Right ventricle myocardium inferior (tissue), 1 donor: ENCODE measurements around the gene AFF4. TPM values are rescaled to one million over a fixed set of nuclear protein-coding genes. Genes with fewer than 3 reads are reported as not detected.

Experiments
- ATAC-seq: fragments of 200-7000 bp; cut with Tn5 transposase; one replicate; pipeline ENCODE4 v1.9.1; 2020; ENCODE audit warnings: mild to moderate bottlenecking, moderate library complexity
- DNase-seq: peaks from one replicate; pipeline ENCODE4 v3.0.0; 2021; ENCODE audit errors: missing footprints
- intact Hi-C: fragments of 100-400 bp; cut with DNase I; formaldehyde crosslinking; loops from one replicate; pipeline ENCODE4 v1.11.0; 2022
- total RNA-seq: library from RNA; stranded (reverse); fragmentation: NEBNext Ultra II Directional; extraction: Animal tissue kit (Norgen Biotek cat#: 25700); gene quantifications from one replicate; pipeline ENCODE4 v1.2.1, GENCODE V29; 2021
- donor health status: DM: no; HTN: yes; CAD: no; lungs with severe emphysema.

The AFF4 gene
- total RNA-seq, 1 donor from 2014 or later, result 29.2 TPM

- ATAC-seq (no peak), DNase-seq (no peak)
- intact Hi-C loops, result no loop called here
Observed at GRCh38 chr5:132898094-132898493, 65.3 kb downstream of the AFF4 start.

GRCh38 chr5:132896685-132897084 lies 66.7 kb downstream of the AFF4 start:
- ATAC-seq, result peak; percentile 34
- intact Hi-C loops, result no loop called here
- DNase-seq, result no peak

- intact Hi-C loops, result no loop called here
- DNase-seq (no peak), ATAC-seq (no peak)
Observed at GRCh38 chr5:132895719-132896305, 67.6 kb downstream of the AFF4 start.

GRCh38 chr5:132890817-132891216 lies 72.6 kb downstream of the AFF4 start:
- no peak for ATAC-seq
- intact Hi-C loops, result no loop called here

GRCh38 chr5:132889501-132889900 lies 73.9 kb downstream of the AFF4 start:
- DNase-seq (no peak), ATAC-seq (no peak)
- intact Hi-C loops, result no loop called here

More at GRCh38 chr5:132890817-132891216, 72.6 kb downstream of the AFF4 start:
- no peak for DNase-seq

- intact Hi-C loops, result no loop called here
- peak; percentile 37 for ATAC-seq
- no peak for DNase-seq
Observed at GRCh38 chr5:132887283-132887682, 76.2 kb downstream of the AFF4 start.

- DNase-seq (no peak), ATAC-seq (no peak)
- intact Hi-C loops, result no loop called here
Observed at GRCh38 chr5:132886064-132886823, 77.2 kb downstream of the AFF4 start.

GRCh38 chr5:132884548-132884947 lies 78.9 kb downstream of the AFF4 start:
- no peak for ATAC-seq
- intact Hi-C loops, result no loop called here
- DNase-seq, result no peak

GRCh38 chr5:132883261-132883834 lies 80.1 kb downstream of the AFF4 start:
- ATAC-seq (peak; percentile 86), DNase-seq (no peak)
- intact Hi-C loops, result loop anchor here (1.0 kb wide), 1 partner anchor 53 kb away; the partner anchor contains the start of gene SHROOM1

GRCh38 chr5:132877938-132878337 lies 85.5 kb downstream of the AFF4 start:
- intact Hi-C loops, result no loop called here
- ATAC-seq (peak; percentile 87), DNase-seq (no peak)

- DNase-seq, result no peak
- peak; percentile 57 for ATAC-seq
- intact Hi-C loops, result no loop called here
Observed at GRCh38 chr5:132877466-132877865, 86.0 kb downstream of the AFF4 start.

- DNase-seq (no peak), ATAC-seq (no peak)
- intact Hi-C loops, result no loop called here
Observed at GRCh38 chr5:132876020-132876759, 87.2 kb downstream of the AFF4 start.

- no peak for DNase-seq
- no peak for ATAC-seq
- intact Hi-C loops, result no loop called here
Observed at GRCh38 chr5:132873930-132874271, 89.5 kb downstream of the AFF4 start.

- intact Hi-C loops, result no loop called here
- ATAC-seq, result peak; percentile 36
- no peak for DNase-seq
Observed at GRCh38 chr5:132873119-132873929, 90.1 kb downstream of the AFF4 start, which contains the start of gene LEAP2. Gene LEAP2 (plus strand): TSS chr5:132873668. CDS start chr5:132873695, 27 bp downstream.

GRCh38 chr5:132872788-132873118 lies 90.7 kb downstream of the AFF4 start:
- DNase-seq, result no peak
- intact Hi-C loops, result no loop called here
- no peak for ATAC-seq

GRCh38 chr5:132871459-132872284 lies 91.8 kb downstream of the AFF4 start:
- intact Hi-C loops, result no loop called here
- ATAC-seq, result peak; percentile 40

GRCh38 chr5:132870801-132871200 lies 92.6 kb downstream of the AFF4 start:
- DNase-seq (no peak), ATAC-seq (no peak)
- intact Hi-C loops, result no loop called here

More at GRCh38 chr5:132871459-132872284, 91.8 kb downstream of the AFF4 start:
- DNase-seq, result no peak

GRCh38 chr5:132868754-132869153 lies 94.7 kb downstream of the AFF4 start:
- no peak for ATAC-seq
- DNase-seq, result no peak
- intact Hi-C loops, result no loop called here
